Measurements from ENCODE around the gene RFC5. TPM values are rescaled to one million over a fixed set of nuclear protein-coding genes. Genes with fewer than 3 reads are reported as not detected.

The RFC5 gene
- total and polyA plus RNA-seq, 10 of the 15 experiments (the other 5 are each of a cell fraction or from before 2014, with no cell fraction given) = 30.9 to 73.3 (median 53.5) TPM

DNA sequence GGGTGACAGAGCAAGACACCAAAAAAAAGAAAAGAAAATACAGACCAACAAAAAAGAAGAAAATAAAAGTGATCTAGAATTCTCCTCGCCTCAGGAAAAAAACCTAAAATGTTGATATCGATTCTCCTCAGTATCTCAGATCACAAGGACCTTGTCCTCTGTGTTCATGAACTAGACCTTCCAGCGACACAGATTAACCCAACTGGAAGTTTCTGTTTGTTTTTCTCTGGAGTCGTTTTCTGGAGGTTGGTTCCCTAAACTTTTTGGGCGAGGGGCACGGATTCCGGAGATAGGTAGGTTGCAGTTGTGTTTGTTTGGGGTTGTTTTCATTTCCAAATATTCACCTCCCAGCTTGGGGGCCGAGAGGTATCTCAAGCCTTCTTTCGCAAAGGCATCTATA, 559 bp upstream of the RFC5 start (continued):
- no peak for TF ChIP-seq ZNF687 (IDR thresholded peaks at IDR 0.05)
- no peak for TF ChIP-seq POLR2A (IDR thresholded peaks at IDR 0.05; ENCODE audit: low read depth, low read length)

DNA sequence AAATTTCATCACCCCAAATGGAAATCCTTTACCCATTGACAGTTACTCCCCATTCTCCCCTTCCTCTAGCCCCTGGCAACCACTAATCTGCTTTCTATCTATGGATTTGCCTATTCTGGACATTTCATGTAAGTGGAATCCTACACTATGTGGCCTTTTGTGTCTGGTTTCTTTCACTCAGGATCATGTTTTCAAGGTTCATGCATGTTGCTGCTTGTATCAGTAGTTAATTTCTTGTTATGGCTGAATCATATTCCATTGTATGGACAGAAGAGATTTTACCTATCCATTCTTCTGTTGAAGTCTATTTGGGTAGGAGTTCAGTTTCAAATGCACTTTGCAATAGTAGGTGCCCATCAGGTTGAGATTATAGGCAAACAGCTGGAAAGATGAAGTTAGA, 1.4 kb downstream of the RFC5 start:
- no TSS peak for BruUV-seq (replicated peaks)
- intact Hi-C loops (cut with micrococcal nuclease; ENCODE audit: unreplicated experiment) (loop anchor here (2.0 to 5.0 kb wide), 2 partner anchors 37 to 141 kb away; no protein-coding TSS in a partner anchor), in situ Hi-C loops (cut with MboI) (no loop called here)
- H3K4me1 ChIP-seq (ENCODE audit: control insufficient read depth, insufficient read depth, low read length) = 0 out of 2 replicates have a peak, but pooled peaks cover 3% of the 10 kb centered on the region
- H3K4me2 ChIP-seq (ENCODE audit: control insufficient read depth, insufficient read depth) = peak overlapping the region; percentile 78
- H3K27ac ChIP-seq (ENCODE audit: control insufficient read depth, insufficient read depth) = no peak overlapping the region
- H3K79me2 ChIP-seq (ENCODE audit: control insufficient read depth, insufficient read depth, low read length) = peaks cover 18% of the 10 kb centered on the region
- SMC1A ChIA-PET (ENCODE audit: uncharacterized antibody, unreplicated experiment) = interaction anchor here (0.8 to 2.7 kb wide), 3 partner anchors 15 to 44 kb away, joined by 3 to 10 read pairs (median 4); no protein-coding TSS in a partner anchor
- CTCF ChIA-PET = interaction anchor here (0.6 to 2.0 kb wide), 4 partner anchors 15 to 137 kb away, joined by 4 to 6 read pairs (median 4); no protein-coding TSS in a partner anchor
- H2AFZ ChIP-seq (ENCODE audit: control insufficient read depth, low read depth, low read length) = no peak overlapping the region
- FAIRE-seq (no peak), DNase-seq (ENCODE audit: low read depth, low spot score) (no peak), ATAC-seq (no peak)
- no peaks in the 10 kb centered on the region; the same call in 2 of the 3 replicates for H3K9me3 ChIP-seq (replicated peaks; ENCODE audit: control insufficient read depth, insufficient read depth, low read length)
- peaks cover 8 to 9% of the 10 kb centered on the region in 2 experiments for H3K36me3 ChIP-seq (ENCODE audit: control insufficient read depth in 2 of 2, insufficient read depth in 2 of 2, low read length in 1 of 2)
- H3K9ac ChIP-seq (ENCODE audit: control insufficient read depth, insufficient read depth, low read length) = peak overlapping the region; percentile 92; the same call in 1 of the 2 replicates
- H3K27me3 ChIP-seq (replicated peaks in 1 of 2; ENCODE audit: control insufficient read depth in 2 of 2, insufficient read depth in 2 of 2, low read length in 1 of 2) = no peaks in the 10 kb centered on the region
- no peaks in the 10 kb centered on the region for H4K20me1 ChIP-seq (ENCODE audit: control insufficient read depth, insufficient read depth)
- POLR2A ChIA-PET = no interaction called here
- TF ChIP-seq CBFB (IDR thresholded peaks at IDR 0.05; ENCODE audit: low read depth) (0 out of 2 replicates have a peak, but pooled peaks have one; percentile 6), MEF2B (IDR thresholded peaks at IDR 0.05; ENCODE audit: partially characterized antibody, poor library complexity, severe bottlenecking) (no peak)
- RAD21 ChIA-PET (ENCODE audit: unreplicated experiment) = interaction anchor here (1.0 to 1.9 kb wide), 3 partner anchors 42 to 143 kb away, joined by 3 to 7 read pairs (median 4); no protein-coding TSS in a partner anchor
- peak overlapping the region; percentile 69 for H3K4me3 ChIP-seq

Data from GM12878 (cell line).